Measurements from ENCODE around the gene PELI1.

Gene PELI1

DNA sequence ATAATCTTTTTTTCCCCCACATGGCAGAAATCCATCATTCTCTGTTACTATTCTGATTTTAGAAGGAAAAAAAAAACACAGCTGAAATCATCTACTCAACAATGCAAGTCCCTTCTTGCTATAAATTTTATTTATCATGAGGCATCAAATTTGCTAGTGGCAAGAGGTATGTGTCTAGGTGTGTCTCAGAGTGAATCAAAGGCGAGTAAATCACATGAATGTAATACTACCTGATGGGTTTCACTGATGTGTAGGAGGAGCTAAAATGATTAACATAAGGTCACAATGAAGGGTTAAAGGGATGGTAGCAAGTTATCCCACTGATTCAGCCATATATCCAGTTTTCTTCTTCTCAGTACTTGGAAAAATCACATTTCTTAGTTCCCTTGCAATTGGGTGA lies 24.5 kb upstream of the PELI1 start:
- no peak overlapping the region for H3K4me3 ChIP-seq (ENCODE audit: low read length)
- no peak for TF ChIP-seq ZNF274 (IDR thresholded peaks at IDR 0.05; ENCODE audit: low read depth, low read length)

DNA sequence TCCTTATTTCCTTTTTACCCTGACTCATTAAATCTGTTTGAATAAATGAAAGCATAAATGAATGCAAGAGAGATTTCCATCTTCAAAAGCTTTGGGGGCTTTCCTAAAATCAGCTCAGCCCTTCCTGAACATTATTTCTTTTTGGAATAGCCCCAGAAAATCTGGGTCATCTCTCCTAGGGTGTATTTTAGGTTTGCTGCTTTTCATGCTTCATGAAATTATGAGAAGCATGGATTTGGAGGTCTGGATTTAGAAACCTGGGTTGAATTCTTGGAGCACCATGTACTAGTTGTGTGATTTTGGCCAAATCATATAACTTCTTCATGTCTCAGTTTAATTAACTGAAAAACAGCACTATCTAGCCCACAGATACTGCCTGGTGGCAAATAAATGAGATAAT lies 24.0 kb upstream of the PELI1 start:
- no peak overlapping the region for H3K4me3 ChIP-seq (ENCODE audit: low read length)
- TF ChIP-seq ZNF274 (IDR thresholded peaks at IDR 0.05; ENCODE audit: low read depth, low read length) = no peak

DNA sequence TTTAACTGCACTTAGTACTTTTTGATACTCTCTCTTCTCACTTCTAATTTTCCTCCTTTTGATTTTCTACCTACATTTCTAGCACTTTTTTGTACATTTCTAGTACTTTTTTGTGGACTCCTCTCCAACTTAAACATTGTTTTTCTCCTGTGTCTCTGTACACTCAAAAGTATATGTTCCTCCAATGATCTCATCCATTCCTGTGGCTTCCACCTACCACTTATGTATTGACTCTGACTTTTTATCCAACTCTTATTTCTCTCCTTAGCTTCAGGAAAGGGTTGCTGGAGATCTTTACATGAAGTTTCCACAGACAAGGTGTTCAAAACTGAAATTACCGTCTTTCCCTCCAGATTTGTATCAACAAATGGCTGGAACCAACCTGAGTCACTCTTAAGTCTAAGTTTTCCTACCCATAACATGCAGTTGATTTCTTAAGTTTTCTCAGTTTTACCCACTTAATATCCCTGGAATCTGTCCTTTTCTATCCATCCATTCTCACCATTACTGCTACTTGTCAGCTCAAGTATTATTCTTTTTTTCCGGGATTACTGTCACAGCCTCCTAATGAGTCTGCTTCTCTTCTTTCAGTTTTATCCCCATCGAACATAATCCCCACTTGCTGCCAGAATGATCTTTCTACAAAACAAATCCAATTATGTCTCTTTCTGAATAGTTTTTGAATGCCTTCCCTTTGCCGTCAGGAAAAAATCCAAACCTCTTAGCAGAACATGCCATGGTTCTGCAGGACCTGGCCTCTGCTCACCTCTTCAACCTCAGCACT lies 22.6 kb upstream of the PELI1 start:
- no peak overlapping the region for H3K4me3 ChIP-seq (ENCODE audit: low read length)
- no peak for TF ChIP-seq ZNF274 (IDR thresholded peaks at IDR 0.05; ENCODE audit: low read depth, low read length)

DNA sequence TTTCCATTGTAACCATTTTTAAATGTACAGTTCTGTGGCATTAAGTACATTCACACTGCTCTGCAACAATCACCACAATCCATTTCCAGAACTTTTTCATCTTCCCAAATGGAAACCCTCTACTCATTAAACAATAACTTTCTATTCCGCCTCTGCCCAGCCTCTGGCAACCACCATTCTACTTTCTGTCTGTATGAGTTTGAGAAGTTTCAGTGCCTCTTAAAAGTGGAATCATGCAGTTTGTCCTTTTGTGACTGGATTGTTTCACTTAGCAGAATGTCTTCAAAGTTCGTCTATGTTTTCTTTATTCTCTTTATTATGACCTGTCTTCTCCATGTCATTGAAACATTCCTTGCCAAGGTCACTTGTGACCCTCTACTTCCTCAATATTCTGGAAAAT lies 22.0 kb upstream of the PELI1 start:
- TF ChIP-seq ZNF274 (IDR thresholded peaks at IDR 0.05; ENCODE audit: low read depth, low read length) = no peak
- no peak overlapping the region for H3K4me3 ChIP-seq (ENCODE audit: low read length)

DNA sequence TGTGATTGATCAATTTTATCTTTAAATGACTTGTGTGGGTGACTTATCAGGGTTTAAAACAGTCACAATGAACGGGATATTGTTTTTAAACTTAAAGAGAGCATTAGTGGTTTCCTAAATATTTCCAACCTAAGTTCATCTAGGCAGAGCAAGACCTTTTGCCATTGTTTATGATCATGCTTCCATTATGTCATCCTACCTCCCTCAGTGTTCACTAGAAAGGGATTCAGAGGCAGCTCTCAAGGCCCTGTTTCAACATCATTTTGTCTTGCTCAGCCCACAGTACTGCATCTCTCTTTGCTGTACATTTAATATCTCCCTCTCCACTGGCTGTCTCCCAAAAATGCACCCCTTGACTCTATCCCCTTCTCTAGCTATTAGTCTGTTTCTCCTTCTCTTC lies 21.5 kb upstream of the PELI1 start:
- no peak for TF ChIP-seq ZNF274 (IDR thresholded peaks at IDR 0.05; ENCODE audit: low read depth, low read length)
- no peak overlapping the region for H3K4me3 ChIP-seq (ENCODE audit: low read length)

DNA sequence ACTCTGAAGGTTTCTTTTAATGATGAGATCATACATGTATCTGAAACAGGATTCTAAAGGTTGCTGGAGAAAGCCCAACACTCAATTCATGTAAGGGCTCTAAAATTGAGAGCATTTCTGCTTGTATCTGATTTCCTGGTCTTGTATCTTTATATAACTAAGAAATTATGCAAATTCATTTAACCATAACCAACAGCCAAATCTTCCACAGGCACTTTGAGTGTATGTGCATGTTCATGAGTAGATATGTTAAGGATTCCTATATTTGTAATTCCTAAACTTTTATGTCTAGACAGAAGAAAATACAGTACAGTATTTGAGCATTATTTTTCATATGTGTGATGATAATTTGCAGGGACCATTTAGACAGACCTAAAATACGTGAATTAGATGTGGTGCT lies 20.4 kb upstream of the PELI1 start:
- no peak for TF ChIP-seq ZNF274 (IDR thresholded peaks at IDR 0.05; ENCODE audit: low read depth, low read length)
- no peak overlapping the region for H3K4me3 ChIP-seq (ENCODE audit: low read length)

DNA sequence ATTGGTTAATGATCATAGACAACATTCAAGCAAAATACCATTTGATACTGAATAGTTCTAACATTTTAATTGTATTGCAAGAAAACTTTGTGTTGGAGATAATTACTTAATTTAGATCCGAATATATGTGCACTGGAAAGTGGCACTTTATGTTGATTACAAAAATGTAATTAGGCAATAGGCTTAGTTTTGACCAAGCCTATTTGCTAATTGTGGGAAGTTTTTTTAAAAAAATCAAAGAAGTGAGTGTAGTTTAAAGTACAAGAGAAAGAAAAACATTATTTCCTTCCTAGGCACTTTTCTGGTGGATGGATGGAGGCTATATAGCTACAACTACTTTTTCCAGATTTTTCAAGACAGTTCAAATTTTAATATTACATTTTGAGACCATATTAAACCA lies 18.3 kb upstream of the PELI1 start:
- TF ChIP-seq ZNF274 (IDR thresholded peaks at IDR 0.05; ENCODE audit: low read depth, low read length) = no peak
- no peak overlapping the region for H3K4me3 ChIP-seq (ENCODE audit: low read length)

DNA sequence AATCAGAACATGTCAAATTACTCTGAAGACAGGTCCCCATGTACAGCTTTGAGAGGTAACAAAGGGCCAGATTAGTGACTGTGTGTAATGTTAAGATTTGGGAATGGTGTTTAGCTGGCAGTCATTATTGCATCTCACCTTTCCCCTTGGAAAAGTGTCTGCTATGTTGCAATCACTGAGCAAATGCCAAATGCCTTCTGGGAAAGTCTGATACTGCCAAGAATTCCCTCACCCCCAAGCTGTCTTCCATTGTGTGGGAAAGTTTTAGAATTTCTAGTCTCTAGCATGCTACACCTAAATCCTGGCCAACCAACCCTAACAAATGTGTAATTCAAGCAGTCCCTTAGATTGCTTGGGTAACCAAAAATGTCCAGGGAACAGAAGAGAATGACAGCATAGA lies 13.6 kb upstream of the PELI1 start:
- H3K4me3 ChIP-seq (ENCODE audit: low read length) = no peak overlapping the region
- no peak for TF ChIP-seq ZNF274 (IDR thresholded peaks at IDR 0.05; ENCODE audit: low read depth, low read length)

DNA sequence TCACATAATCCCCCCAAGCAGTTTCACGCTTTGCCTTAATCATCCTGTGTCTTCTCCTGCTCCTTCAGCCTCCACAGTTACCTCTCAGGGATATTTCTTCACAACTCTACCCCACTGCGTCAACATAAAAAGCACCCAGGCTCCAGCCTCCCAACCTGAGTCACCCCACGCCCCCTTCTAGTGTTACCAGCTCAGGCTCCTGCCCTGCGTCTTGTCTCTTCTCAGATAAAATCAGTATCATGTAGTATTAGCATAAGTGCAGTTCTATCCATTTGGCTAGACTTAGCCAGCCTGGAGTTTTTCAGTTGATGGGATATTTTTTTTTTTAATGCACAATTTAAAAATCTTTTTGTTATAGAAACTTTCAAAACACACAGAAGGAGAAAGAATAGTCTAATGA lies 9.6 kb upstream of the PELI1 start:
- no peak for TF ChIP-seq ZNF274 (IDR thresholded peaks at IDR 0.05; ENCODE audit: low read depth, low read length)
- H3K4me3 ChIP-seq (ENCODE audit: low read length) = no peak overlapping the region

DNA sequence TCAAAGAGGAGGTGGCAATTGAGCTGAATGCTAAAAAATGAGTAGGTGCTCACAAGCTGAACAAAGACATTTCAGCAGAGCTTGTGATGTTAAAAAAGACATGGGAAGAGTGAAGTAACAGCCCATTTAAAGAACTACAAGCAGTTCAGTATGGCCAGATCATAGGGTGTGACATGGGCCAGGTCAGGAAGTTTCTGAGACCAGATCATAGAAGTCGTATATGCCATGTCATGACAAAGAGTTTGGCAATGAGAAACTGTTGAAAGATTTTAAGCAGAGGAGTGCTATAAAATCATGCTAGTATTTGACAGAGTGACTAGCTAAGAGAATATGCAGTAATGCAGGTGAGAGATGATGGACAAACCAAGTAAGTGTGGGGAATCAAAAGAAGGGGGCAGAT lies 7.3 kb upstream of the PELI1 start:
- TF ChIP-seq ZNF274 (IDR thresholded peaks at IDR 0.05; ENCODE audit: low read depth, low read length) = no peak
- no peak overlapping the region for H3K4me3 ChIP-seq (ENCODE audit: low read length)

DNA sequence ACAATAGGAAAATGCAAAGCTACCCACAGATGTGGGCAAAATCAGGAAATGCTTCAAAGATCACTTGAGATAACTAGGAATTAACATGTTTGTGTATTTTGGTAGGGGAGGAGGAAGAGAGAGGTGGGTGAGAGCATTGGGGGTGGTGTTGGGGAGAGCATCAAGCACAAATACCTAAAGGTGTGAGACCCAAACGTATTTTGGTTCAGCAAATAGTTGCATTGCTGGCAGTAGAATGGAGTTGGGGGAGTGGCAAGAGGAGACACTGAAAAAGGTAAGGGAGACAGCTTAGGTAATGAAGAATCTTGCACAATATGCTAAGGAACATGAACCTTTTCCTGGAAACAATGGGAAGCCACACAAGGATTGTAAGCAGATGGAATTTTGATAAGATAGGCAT lies 1.5 kb upstream of the PELI1 start:
- H3K4me3 ChIP-seq (ENCODE audit: low read length) = no peak overlapping the region
- no peak for TF ChIP-seq ZNF274 (IDR thresholded peaks at IDR 0.05; ENCODE audit: low read depth, low read length)

DNA sequence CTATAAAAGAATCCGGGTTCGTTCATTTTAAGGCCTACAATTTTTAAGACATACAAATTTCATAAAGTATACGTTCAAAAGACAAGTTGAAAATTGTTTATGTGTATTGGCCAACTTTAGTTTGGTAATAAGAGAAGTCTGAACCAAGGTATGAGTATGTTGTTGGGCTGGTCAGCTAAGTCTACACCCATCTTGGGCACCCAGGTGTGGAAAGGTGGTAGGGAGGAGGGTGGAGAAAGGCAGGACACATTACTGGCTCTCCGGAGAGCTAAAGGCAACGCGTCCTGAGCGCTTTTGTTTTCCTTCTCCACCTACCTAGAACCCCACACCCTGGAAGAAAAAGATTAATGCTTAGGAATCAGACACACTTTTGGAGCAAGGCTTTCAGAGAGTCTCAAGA lies 899 bp upstream of the PELI1 start:
- no peak overlapping the region for H3K4me3 ChIP-seq (ENCODE audit: low read length)
- TF ChIP-seq ZNF274 (IDR thresholded peaks at IDR 0.05; ENCODE audit: low read depth, low read length) = no peak

DNA sequence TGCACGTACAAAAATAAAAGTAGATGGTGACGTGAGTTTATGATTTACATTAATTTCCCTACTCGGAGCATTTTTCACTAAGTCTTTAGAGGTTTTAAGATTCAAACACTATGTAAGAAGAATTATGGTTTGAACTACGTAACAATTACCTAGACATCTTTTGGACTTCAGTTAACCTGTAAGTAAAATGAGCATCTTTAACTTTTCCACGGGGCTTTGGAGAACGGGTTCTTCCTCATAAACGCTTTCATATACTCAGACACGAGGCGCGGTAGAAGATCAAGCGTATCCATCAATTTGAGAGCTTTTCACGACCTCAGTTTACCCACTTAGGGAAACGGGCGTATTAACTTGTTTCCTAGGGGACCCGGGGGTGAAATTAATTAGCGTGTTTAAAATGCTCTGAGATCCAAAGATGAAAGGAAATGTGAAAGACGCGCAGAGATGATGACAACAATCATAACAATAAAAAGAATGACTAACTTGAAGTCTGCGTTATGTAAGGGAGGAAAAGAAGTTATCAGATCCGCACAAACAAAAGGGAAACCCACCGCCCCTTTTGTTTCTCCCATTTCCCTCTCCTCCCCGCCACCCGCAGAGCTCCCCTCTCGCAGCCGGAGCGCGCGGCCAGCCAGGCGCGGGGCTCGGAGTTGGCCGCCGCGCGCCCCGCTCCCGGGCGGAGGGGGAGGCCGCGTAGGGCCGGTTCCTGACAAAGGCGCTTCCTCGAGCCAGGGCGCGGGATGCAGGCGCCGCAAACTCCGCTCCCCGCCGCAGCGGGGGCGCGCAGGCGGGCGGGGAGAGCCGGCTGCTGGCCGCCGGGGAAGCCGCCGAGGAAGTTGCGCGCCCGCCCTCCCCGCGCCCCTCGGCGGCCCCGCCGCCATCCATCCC lies 807 bp downstream of the PELI1 start:
- TF ChIP-seq ZNF274 (IDR thresholded peaks at IDR 0.05; ENCODE audit: low read depth, low read length) = no peak
- H3K4me3 ChIP-seq (ENCODE audit: low read length) = peak overlapping the region; percentile 100

DNA sequence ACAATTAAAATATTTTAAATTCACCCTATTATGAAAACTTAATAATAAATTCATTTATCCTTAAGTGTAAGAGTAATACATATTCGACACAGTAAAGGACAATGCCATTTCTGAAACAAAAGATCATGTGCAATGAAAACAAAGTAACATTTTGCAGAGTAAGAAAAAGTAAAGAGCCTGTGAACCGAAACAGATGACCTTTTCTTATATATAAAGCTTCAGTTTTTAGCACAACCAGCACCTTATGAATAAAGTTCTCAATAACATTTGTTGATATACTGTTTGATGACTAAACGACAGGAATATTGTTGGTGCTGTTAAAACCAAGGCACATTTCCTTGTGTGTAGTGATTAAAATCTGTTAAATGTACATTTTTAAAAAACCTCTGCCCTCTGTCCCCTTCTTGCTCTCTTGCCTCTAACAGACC lies 1.5 kb downstream of the PELI1 start:
- peak overlapping the region; percentile 100; the same call in 1 of the 2 replicates for H3K4me3 ChIP-seq (ENCODE audit: low read length)
- TF ChIP-seq ZNF274 (IDR thresholded peaks at IDR 0.05; ENCODE audit: low read depth, low read length) = no peak

All from GM08714 (cell line).